Skin of body (tissue), 3 donors: ENCODE measurements around the gene PSORS1C1. TPM values are rescaled to one million over a fixed set of nuclear protein-coding genes. Genes with fewer than 3 reads are reported as not detected.
"Not testable (repeated sequence)": the region's sequence is repeated elsewhere in the genome, so short reads cannot be mapped to it uniquely, and the experiment has no call there.

ENCODE experiments used
- DNase-seq: peaks from one replicate; lab custom pipeline; 2025; lab: John Stamatoyannopoulos, UW
- small RNA-seq: library from RNA; depleted of rRNA; stranded (forward); fragments of <200 nt; gene quantifications from one replicate; pipeline ENCODE3, GENCODE V24; 2014; ENCODE audit warnings: low replicate concordance
- total RNA-seq: library from RNA; depleted of rRNA; stranded (reverse); fragments of >200 nt; gene quantifications from one replicate; pipeline ENCODE4 v1.2.3, GENCODE V29; 2014

PSORS1C1 gene
- total RNA-seq, 1 donor from 2014 or later: 5.9 TPM

DNA sequence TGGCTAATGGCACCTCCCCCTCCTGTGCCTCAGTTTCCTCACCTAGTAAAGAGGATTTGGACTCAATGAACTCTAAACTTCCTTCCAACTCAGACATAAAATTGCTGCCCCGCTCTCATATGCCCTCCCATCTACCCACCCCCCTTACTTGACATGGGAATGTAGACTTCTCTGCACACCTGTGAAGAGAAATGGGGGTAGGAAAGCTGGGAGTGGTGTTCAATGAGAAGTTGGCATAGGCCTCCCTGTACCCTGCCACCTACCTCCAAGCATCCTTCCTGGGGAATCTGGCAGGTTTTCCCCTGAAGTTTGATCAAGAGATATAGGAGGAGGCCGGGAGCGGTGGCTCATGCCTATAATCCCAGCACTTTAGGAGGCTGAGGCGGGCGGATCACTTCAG lies 59.8 kb downstream of the PSORS1C1 start:
- no peak for DNase-seq

DNA sequence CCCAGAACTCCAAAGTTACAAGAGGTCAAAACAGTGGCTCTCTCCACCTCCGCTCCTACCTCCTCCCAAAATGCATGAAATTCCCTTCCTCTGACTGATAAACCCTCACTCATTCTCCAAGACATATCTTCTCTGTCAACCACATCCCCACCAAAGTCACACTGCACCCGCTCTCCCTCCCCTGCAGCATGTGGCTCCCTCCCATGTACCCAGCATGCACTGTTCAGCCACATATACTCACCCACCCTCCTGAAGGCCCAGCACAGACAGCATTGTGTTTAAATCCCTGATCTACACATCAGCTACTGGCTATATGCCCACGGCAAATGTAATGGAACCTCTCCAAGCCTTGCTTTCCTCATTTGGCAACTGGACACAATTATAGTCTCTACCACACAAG lies 61.4 kb downstream of the PSORS1C1 start:
- DNase-seq: no peak

DNA sequence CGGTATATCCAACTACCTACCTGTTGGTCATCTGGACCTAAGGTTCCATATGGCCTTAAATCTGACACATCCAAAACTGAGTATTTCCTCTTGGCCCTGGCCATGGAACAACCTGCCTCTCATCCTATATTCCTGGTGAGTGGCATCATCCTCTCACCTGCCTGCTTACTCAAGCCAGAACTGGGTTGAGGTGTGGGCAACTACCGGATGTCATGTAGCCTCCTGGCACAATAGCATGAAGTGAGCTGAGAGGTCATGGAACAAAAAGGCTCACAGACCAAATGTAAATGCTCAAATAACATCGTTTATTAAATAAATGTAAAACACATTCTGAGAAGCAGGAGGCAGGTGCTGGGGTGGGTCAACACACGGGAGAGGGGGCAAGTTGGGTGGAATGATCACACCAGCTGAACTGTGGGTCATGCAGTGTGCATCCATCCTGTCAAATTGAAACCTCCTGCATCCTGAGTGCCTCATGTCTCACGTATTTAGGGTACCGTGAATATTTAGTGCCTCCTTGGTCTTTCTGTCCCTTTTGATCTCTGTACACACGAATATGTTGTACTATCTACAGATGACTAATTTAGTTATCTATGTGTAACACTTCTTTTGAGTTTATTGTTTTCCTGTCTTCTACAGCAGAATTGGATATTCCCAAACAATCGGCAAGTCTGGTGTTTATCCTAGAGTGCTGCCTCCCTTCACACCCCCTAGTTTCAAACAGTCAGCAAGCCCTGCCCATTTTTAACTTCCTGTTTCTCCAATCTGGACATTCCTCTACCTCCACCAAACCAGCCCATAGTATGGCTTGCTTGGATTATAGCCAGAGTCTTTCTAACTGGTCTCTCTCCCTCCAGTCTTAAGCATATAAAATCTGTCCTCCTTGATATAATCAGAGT lies 63.8 kb downstream of the PSORS1C1 start:
- DNase-seq: no peak

GRCh38 chr6:31179042-31179386 lies 64.4 kb downstream of the PSORS1C1 start:
- DNase-seq: no peak

DNA sequence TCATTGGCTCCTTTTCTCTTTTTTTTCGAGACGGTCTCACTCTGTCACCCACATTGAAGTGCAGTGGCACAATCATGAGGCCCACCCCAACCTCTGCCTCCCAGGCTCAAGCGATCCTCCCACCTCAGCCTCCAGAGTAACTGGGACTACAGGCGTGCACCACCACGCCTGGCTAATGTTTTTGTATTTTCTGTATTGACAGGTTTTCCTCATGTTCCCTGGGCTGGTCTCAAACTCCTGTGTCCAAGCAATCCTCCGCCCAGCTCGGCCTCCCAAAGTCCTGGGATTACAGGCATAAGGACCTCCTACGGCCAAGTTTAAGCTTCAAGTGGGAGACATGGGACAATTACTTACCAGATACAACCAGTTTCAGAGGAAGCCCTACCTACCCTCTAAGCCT lies 65.3 kb downstream of the PSORS1C1 start:
- DNase-seq: no peak

DNA sequence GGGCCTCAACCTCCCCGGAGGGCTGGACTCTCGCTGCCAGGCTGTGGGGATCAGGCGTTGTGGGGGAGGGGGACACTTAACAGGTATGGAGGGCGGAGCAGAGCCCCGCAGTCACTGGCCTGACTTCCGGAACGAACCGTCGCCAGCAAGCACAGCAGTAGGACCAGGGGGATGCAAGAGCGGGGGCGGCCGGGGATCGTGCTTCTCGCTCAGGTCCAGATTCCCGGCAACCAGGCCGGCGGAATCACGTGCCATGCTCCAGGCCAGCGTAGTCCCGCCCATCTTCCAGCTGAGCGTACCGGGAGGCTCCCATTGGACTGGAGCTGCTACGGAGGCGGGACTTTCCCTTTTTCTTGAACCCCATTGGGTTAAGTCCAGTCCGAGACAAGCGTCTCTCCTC lies 65.9 kb downstream of the PSORS1C1 start:
- DNase-seq: peak; percentile 45

- not testable (repeated sequence) for DNase-seq
Measured at GRCh38 chr6:31183287-31183686, 68.7 kb downstream of the PSORS1C1 start.

GRCh38 chr6:31183859-31184258 lies 69.3 kb downstream of the PSORS1C1 start:
- not testable (repeated sequence) for DNase-seq

GRCh38 chr6:31185695-31186051 lies 71.1 kb downstream of the PSORS1C1 start:
- not testable (repeated sequence) for DNase-seq

GRCh38 chr6:31186052-31186734 lies 71.6 kb downstream of the PSORS1C1 start:
- no peak for DNase-seq

GRCh38 chr6:31187780-31188194 lies 73.2 kb downstream of the PSORS1C1 start:
- no peak for DNase-seq

GRCh38 chr6:31189223-31189622 lies 74.6 kb downstream of the PSORS1C1 start:
- DNase-seq: not testable (repeated sequence)

Small RNA genes within 50 kb of the gene (small RNA-seq; reads per million reads assigned to genes)
- gene POLR2LP1 (not detected), gene RNU6-1133P (not detected)

Other genes starting within 250 kb of the PSORS1C1 start
- 59.3 TPM for gene DDR1, start 230.3 kb upstream of the PSORS1C1 start, total RNA-seq
- gene GTF2H4, start 206.6 kb upstream of the PSORS1C1 start, total RNA-seq: 14.3 TPM
- gene VARS2, start 200.6 kb upstream of the PSORS1C1 start, total RNA-seq: 11.8 TPM
- gene SFTA2, start 182.6 kb upstream of the PSORS1C1 start, total RNA-seq: not detected
- gene MUCL3, start 173.8 kb upstream of the PSORS1C1 start, total RNA-seq: not detected
- gene MUC21, start 131.1 kb upstream of the PSORS1C1 start, total RNA-seq: not detected
- not detected for gene MUC22, start 104.3 kb upstream of the PSORS1C1 start, total RNA-seq
- 4.7 TPM for gene C6orf15, start 2.2 kb upstream of the PSORS1C1 start, total RNA-seq
- 37.1 TPM for gene CDSN, start 5.6 kb downstream of the PSORS1C1 start, total RNA-seq
- gene PSORS1C2, start 24.3 kb downstream of the PSORS1C1 start, total RNA-seq: 2.9 TPM
- gene CCHCR1, start 43.0 kb downstream of the PSORS1C1 start, total RNA-seq: 18.1 TPM
- gene TCF19, start 43.8 kb downstream of the PSORS1C1 start, total RNA-seq: 10.0 TPM
- 0.69 TPM for gene POU5F1, start 55.9 kb downstream of the PSORS1C1 start, total RNA-seq
- gene HLA-C, start 157.3 kb downstream of the PSORS1C1 start, total RNA-seq: 25.7 TPM
- 155 TPM for gene HLA-B, start 242.4 kb downstream of the PSORS1C1 start, total RNA-seq